Progenitor cell of endocrine pancreas (in vitro differentiated cells): Measurements from ENCODE around the gene C1orf21. TPM values are rescaled to one million over a fixed set of nuclear protein-coding genes. Genes with fewer than 3 reads are reported as not detected.

ENCODE experiments used
- DNase-seq: peaks from one replicate; pipeline ENCODE4 v3.0.0; 2021; ENCODE audit warnings: low spot score; ENCODE audit not compliant: unreplicated experiment
- H3K27ac Mint-ChIP-seq: 2 replicates; pipeline ENCODE4 v1.8.0; 2021; ENCODE audit warnings: mild to moderate bottlenecking, moderate library complexity, mixed read lengths
- H3K27me3 Mint-ChIP-seq: 2 replicates; pipeline ENCODE4 v1.8.0; 2021; ENCODE audit warnings: mixed read lengths
- H3K36me3 Mint-ChIP-seq: 2 replicates; pipeline ENCODE4 v1.8.0; 2022; ENCODE audit warnings: mixed read lengths; ENCODE audit not compliant: insufficient read depth
- H3K4me1 Mint-ChIP-seq: 2 replicates; pipeline ENCODE4 v1.8.0; 2021; ENCODE audit warnings: low read depth, mixed read lengths
- H3K4me3 Mint-ChIP-seq: 2 replicates; pipeline ENCODE4 v1.8.0; 2021; ENCODE audit warnings: low read depth, mild to moderate bottlenecking, moderate library complexity, mixed read lengths
- H3K9me3 Mint-ChIP-seq: 2 replicates; pipeline ENCODE4 v1.8.0; 2021; ENCODE audit warnings: low read depth, mixed read lengths
- total RNA-seq: library from RNA; stranded (reverse); gene quantifications from 2 replicates; pipeline ENCODE4 v1.2.1, GENCODE V29; 2021
- TF ChIP-seq, protein P1 (sequence below): fragments of 200-600 bp; sonication (generic); IDR thresholded peaks from one replicate; pipeline ENCODE4 v1.5.0; 2021; ENCODE audit warnings: antibody characterized with exemption, mild to moderate bottlenecking; ENCODE audit not compliant: unreplicated experiment

The C1orf21 gene
- total RNA-seq, 1 donor from 2014 or later = 10.0 TPM

DNA sequence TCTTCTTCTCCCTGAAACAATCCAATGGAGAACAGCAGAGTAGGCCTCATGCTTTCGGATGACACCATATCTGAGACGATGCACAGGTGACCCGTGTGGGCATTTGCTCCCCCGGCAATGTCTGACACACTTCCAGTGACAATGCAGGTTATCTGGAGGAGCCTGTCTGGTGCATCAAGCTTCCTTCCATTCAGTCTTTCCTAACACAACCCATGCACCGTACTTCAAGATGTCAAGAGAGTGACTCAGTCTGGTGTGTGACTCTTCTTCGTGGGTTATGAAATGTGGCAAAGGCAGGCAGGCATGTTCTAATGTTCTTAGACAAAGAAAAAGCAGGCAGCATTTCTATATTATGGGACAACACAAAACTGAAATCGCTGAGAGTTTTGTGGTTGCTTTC, 208.8 kb downstream of the C1orf21 start:
- peaks cover 22% of the 10 kb centered on the region for H3K4me1 Mint-ChIP-seq
- TF ChIP-seq, protein P1, sequence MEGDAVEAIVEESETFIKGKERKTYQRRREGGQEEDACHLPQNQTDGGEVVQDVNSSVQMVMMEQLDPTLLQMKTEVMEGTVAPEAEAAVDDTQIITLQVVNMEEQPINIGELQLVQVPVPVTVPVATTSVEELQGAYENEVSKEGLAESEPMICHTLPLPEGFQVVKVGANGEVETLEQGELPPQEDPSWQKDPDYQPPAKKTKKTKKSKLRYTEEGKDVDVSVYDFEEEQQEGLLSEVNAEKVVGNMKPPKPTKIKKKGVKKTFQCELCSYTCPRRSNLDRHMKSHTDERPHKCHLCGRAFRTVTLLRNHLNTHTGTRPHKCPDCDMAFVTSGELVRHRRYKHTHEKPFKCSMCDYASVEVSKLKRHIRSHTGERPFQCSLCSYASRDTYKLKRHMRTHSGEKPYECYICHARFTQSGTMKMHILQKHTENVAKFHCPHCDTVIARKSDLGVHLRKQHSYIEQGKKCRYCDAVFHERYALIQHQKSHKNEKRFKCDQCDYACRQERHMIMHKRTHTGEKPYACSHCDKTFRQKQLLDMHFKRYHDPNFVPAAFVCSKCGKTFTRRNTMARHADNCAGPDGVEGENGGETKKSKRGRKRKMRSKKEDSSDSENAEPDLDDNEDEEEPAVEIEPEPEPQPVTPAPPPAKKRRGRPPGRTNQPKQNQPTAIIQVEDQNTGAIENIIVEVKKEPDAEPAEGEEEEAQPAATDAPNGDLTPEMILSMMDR = no peak
- H3K4me3 Mint-ChIP-seq = no peak overlapping the region
- DNase-seq = no peak
- peaks cover 1% of the 10 kb centered on the region for H3K36me3 Mint-ChIP-seq
- no peak overlapping the region for H3K27ac Mint-ChIP-seq
- H3K27me3 Mint-ChIP-seq = no peaks in the 10 kb centered on the region
- H3K9me3 Mint-ChIP-seq = peaks cover 3% of the 10 kb centered on the region

DNA sequence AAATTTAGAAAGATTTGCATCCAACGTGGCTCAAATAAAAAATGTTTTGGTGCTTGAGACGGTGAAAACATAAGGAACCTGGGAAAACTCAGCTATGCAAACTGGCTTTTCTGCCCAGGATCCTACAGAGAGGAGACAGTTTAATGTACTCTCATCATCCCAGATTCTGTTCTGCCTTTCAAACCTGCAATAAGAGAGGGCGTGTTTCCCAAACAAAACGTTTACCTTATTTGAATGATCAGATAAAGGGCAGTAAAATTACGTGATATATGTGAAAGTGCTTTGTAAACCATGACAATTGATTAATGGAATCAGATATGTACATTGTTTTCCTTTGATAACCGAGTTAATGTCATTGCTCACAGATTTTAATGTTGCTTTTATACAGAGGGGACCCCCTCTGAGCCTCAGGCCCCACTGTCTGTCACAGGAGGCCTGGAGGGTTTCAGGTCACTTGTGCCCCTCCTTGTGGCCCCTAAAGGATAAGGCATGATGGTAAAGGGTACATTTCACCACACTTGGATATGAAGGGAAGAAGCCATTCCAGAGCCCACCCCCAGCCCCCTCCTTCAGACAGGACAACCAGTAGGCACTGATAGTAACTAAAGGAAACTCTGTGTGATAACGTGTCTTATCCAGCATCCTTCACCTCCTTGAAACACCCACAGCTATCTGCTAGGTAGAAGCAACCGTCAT, 210.3 kb downstream of the C1orf21 start:
- H3K9me3 Mint-ChIP-seq = no peaks in the 10 kb centered on the region

DNA sequence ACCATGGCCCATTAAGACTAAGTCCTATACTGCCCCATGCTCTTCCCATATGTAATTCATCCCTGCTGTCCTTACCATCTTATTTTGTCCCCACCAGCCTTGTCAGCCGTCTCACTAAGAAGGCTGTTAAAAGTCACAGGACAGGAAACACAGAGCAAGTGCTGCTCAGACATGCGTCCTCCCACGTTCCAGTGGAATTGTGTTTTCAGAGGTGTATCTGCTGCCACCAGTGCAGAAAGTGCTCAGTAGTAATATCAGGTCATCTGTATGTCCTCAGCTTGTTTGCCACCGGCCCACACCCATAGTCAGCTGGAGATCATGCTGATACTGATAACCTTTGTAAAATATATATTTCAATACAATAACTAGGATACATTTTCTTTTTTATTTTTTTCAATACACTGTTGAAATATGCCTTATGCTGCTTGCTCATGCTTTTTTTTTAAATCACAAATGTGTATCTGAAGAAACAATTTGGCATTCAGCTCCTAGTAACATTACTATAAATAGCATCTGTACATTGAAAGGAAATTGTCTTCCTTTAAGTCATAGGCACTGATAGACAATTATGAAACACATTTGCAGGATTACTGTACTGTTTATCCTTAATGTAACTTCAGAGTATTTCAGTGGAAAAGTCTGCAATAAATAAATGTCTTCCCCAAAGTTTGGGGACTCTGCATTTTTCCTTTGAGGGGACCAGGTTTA, 211.0 kb downstream of the C1orf21 start:
- no peaks in the 10 kb centered on the region for H3K36me3 Mint-ChIP-seq
- H3K4me3 Mint-ChIP-seq = no peak overlapping the region
- peaks cover 18% of the 10 kb centered on the region for H3K4me1 Mint-ChIP-seq
- H3K27me3 Mint-ChIP-seq = no peaks in the 10 kb centered on the region
- DNase-seq = no peak
- H3K27ac Mint-ChIP-seq = no peak overlapping the region
- TF ChIP-seq, protein P1 = no peak
- H3K9me3 Mint-ChIP-seq = no peaks in the 10 kb centered on the region

More for the DNA sequence above, 210.3 kb downstream of the C1orf21 start:
- no peak overlapping the region for H3K4me3 Mint-ChIP-seq
- no peak for DNase-seq
- peaks cover 18% of the 10 kb centered on the region for H3K4me1 Mint-ChIP-seq
- TF ChIP-seq, protein P1 = peak; percentile 54
- H3K27ac Mint-ChIP-seq = peak overlapping the region; percentile 76
- H3K27me3 Mint-ChIP-seq = no peaks in the 10 kb centered on the region
- H3K36me3 Mint-ChIP-seq = no peaks in the 10 kb centered on the region

DNA sequence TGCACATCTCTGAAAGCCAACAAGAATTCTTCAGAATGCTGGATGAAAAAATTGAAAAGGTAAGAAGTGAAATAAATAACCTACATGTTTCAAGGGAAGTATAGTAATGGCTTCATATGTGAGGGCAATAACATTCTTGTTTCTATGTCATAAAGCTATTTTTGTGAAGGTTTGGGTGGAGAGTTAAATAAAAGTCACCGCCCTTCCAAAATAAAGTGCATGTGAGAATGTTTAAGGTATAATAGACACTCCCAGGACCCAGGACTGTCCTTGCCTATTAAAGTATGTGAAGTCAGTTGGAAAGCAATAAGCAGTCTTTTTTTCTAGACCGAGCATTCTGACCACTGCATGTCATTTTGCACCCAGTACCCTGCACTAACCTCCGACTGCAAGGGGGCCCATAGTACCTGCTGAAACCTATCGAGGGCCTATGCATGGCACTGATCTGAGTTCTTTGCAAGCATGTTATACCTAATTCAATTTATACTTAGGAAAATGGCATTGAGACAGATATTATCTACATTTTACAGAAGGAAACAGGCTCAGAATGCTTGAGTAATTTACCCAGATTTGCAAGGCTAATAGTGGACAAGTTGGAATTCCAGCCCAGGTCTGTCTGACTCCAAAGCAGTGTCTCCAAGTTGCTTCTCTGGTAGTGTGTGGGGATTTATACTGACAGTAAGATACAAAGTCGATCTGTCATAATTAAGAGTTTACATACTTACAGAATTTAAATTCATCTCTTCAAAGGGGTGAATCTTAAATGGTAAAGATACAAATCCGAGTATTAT, 211.8 kb downstream of the C1orf21 start:
- no peaks in the 10 kb centered on the region for H3K9me3 Mint-ChIP-seq
- no peaks in the 10 kb centered on the region for H3K36me3 Mint-ChIP-seq
- H3K4me3 Mint-ChIP-seq = no peak overlapping the region
- no peak for DNase-seq
- TF ChIP-seq, protein P1 = no peak
- H3K27me3 Mint-ChIP-seq = no peaks in the 10 kb centered on the region
- no peak overlapping the region for H3K27ac Mint-ChIP-seq
- peaks cover 16% of the 10 kb centered on the region for H3K4me1 Mint-ChIP-seq
